NCI-H1092 (cell line): ENCODE results near the gene CYP2F1.
"Not testable (repeated sequence)": the region's sequence is repeated elsewhere in the genome, so short reads cannot be mapped to it uniquely, and the experiment has no call there.

Experiments
- DNase-seq: peaks from one replicate; lab custom pipeline; 2025; lab: John Stamatoyannopoulos, UW

Gene CYP2F1, protein sequence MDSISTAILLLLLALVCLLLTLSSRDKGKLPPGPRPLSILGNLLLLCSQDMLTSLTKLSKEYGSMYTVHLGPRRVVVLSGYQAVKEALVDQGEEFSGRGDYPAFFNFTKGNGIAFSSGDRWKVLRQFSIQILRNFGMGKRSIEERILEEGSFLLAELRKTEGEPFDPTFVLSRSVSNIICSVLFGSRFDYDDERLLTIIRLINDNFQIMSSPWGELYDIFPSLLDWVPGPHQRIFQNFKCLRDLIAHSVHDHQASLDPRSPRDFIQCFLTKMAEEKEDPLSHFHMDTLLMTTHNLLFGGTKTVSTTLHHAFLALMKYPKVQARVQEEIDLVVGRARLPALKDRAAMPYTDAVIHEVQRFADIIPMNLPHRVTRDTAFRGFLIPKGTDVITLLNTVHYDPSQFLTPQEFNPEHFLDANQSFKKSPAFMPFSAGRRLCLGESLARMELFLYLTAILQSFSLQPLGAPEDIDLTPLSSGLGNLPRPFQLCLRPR

DNA sequence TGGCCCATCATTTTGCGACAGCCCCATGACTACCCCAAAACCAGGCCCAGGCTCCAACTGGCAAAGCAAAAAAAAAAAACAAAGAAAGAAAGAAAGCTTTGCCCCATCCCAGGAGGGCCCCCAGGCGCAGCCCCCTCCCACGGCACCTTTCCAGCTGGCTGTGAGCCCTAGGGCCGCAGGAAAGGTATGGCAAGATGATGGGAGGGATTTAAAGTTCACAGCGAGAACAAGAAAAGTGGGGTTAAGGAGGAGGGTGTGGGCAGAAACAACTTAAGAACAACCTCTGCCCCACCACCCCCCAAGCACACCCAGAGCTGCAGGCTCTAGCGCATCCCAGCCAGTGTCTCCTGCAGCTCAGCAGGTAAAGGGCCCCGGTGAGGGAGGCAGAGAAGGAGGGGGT, at the start of gene CYP2F1:
CYP2F1 (plus strand) TSS at position 301 of the 400 bp plus-strand sequence. CDS start 1,757 bp downstream, outside the sequence.
- no peak for DNase-seq

DNA sequence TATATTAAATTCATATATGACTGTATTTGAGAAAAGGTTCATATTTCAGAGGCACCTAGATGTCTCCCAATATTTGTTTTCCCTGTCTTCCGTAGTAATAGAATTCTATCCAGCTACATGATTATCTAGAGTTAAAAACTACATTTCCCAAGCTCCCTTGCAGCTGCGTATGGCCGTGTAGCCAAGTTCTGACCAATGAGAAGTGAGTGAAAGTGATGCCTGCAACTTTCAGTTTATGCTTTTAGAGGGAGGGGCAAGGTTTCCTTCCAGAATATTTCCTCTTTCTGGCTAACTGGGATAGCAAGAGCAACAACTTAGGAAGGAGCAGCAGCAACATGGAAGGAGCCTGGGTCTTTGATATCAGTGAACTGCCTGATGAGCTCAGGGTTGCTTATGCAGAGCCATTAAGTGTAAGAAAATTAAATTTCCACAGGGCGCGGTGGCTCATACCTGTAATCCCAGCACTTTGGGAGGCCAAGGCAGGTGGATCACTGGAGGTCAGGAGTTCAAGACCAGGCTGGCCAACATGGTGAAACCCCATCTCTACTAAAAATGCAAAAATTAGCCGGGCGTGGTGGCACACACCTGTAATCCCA, 49.2 kb upstream of the CYP2F1 start:
- DNase-seq, result no peak

- DNase-seq, result no peak
Measured at GRCh38 chr19:41076286-41076685, 37.9 kb upstream of the CYP2F1 start.

GRCh38 chr19:41083516-41083915, 30.7 kb upstream of the CYP2F1 start:
- DNase-seq, result no peak

GRCh38 chr19:41085748-41086415, 28.4 kb upstream of the CYP2F1 start:
- no peak for DNase-seq

DNA sequence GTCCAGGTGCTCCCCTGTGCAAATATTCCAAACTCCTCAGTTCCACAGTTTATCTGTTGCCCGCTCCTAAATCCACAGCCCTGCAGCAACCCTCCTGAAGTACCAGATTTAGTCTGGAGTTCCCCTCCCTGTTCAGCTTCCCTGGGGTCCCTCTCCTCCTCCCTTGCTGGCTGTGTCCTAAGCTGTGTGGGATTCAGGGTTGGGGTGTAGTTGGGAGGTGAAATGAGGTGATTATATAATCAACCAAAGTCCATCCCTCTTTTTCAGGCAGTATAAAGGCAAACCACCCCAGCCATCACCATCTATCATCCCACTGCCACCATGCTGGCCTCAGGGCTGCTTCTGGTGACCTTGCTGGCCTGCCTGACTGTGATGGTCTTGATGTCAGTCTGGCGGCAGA, 26.1 kb upstream of the CYP2F1 start, which contains the start of gene CYP2A13:
CYP2A13 (plus strand) TSS at position 301 of the 400 bp plus-strand sequence; CDS start at position 322, 21 bp downstream.
- DNase-seq, result no peak

GRCh38 chr19:41089959-41090358, 24.3 kb upstream of the CYP2F1 start:
- DNase-seq, result no peak

DNA sequence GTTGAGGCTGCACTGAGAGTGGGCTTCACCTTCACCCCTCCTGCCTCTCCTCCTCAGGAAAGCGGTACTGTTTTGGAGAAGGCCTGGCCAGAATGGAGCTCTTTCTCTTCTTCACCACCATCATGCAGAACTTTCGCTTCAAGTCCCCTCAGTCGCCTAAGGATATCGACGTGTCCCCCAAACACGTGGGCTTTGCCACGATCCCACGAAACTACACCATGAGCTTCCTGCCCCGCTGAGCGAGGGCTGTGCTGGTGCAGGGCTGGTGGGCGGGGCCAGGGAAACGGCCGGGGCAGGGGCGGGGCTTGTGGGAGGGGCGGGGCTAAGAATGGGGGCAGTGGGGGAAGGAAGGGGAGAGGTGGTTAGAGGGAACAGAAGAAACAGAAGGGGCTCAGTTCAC, 18.5 kb upstream of the CYP2F1 start:
- DNase-seq, result no peak

DNA sequence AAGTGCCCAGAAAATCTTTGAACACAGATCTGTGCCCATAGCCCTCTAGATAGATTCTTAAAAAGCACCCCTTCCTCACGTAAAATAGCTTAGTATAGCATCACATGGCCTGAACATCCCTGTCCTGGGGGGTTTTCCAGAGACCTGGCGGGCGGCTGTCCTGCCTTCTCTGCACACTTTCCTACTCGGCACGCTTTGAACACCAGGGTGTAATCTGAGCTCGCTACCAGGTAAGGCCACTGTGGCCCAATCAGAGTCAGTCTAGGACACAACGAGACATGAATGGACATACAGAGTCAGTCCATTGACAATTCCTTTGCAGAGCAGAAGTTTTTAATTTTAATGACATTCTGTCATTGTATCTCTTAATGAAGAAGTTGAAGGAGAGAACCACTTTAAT, 17.9 kb upstream of the CYP2F1 start:
- DNase-seq, result no peak

DNA sequence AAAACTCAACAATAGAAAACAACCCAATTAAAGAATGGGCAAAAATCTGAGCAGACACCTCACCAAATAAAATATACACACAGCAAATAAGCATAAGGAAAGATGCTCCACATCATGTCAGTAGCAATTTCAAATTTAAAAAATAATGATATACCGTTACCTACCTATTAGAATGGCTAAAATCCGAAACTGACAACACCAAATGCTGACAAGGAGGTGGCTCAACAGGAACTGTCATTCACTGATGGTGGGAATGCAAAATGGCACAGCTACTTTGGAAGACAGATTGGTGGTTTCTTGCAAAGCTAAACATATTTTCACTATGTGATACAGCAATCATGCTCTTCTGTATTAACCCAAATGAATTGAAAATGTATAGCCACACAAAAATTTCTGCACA, 16.9 kb upstream of the CYP2F1 start:
- no peak for DNase-seq

DNA sequence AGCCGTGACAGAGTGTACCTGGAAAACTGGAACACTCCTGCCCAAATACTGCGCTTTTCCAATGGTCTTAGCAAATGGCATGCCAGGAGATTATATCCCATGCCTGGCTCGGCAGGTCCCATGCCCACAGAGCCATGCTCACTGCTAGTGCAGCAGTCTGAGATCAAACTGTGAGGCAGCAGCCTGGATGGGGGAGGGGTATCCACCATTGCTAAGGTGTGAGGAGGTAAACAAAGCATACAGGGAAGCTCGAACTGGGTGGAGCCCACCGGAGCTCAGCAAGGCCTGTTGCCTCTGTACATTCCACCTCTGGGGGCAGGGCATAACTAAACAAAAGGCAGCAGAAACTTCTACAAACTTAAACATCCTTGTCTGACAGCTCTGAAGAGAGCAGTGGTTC, 15.5 kb upstream of the CYP2F1 start:
- DNase-seq, result no peak

DNA sequence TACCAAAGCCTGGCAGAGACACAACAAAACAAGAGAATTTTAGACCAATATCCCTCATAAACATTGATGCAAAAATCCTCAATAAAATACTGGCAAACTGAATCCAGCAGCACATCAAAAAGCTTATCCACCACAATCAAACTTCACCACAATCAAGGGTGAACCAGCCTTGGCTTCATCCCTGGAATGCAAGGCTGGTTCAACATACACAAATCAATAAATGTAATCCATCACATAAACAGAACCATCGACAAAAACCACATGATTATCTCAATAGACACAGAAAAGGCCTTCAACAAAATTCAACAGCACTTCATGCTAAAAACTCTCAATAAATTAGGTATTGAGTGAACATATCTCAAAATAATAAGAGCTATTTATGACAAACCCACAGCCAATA, 12.0 kb upstream of the CYP2F1 start:
- DNase-seq, result not testable (repeated sequence)

GRCh38 chr19:41106177-41106576, 8.1 kb upstream of the CYP2F1 start:
- no peak for DNase-seq

- no peak for DNase-seq
Measured at GRCh38 chr19:41111296-41111695, 2.9 kb upstream of the CYP2F1 start.

DNA sequence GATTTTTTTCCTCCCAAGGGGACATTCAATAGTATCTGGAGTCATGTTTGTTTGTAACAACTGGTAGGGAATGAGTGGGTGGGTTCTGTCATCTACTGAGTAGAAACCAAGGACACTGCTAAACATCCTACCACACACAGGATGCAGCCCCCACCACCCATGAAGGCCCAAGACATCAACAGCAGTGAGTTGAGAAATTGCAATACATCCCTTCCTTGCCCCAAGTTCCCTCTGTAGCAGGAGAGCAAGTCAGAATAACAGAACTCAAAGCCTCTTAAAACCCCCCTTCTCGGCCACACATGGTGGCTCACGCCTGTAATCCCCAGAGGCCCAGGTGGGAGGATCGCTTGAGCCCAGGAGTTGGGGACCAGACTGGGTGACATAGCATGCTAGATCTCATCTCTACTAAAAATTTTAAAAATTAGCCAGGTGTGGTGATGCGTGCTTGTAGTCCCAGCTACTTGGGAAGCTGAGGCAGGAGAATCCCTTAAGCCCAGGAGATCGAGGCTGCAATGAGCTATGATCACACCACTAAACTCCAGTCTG, 2.4 kb upstream of the CYP2F1 start:
- no peak for DNase-seq

DNA sequence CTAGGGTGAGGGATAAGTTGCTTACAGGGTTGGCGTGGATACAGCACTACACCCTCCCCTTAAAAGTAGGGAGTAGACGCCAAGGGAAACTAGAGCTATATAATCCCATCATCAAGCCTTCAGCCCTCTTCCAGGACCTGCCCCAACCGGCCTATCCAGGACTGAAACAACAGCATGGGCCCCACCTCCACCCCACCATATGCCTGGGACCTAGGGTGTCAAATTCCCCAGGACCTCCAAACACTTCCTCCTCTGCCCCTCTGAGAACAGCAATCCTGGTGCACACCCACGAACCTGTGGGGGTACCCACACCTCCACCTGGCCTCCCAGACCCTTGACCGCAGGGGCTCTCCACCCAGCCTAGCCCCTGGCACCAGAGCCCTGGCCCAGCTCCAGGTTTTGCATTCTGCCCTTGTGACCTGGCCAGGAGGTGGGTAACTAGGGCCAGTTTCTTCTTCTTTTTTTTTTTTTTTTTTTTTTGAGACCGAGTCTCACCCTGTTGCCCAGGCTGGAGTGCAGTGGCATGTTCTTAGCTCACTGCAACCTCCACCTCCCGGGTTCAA, 1.4 kb upstream of the CYP2F1 start:
- no peak for DNase-seq

- no peak for DNase-seq
Measured at GRCh38 chr19:41116261-41116660, 2.0 kb downstream of the CYP2F1 start.

DNA sequence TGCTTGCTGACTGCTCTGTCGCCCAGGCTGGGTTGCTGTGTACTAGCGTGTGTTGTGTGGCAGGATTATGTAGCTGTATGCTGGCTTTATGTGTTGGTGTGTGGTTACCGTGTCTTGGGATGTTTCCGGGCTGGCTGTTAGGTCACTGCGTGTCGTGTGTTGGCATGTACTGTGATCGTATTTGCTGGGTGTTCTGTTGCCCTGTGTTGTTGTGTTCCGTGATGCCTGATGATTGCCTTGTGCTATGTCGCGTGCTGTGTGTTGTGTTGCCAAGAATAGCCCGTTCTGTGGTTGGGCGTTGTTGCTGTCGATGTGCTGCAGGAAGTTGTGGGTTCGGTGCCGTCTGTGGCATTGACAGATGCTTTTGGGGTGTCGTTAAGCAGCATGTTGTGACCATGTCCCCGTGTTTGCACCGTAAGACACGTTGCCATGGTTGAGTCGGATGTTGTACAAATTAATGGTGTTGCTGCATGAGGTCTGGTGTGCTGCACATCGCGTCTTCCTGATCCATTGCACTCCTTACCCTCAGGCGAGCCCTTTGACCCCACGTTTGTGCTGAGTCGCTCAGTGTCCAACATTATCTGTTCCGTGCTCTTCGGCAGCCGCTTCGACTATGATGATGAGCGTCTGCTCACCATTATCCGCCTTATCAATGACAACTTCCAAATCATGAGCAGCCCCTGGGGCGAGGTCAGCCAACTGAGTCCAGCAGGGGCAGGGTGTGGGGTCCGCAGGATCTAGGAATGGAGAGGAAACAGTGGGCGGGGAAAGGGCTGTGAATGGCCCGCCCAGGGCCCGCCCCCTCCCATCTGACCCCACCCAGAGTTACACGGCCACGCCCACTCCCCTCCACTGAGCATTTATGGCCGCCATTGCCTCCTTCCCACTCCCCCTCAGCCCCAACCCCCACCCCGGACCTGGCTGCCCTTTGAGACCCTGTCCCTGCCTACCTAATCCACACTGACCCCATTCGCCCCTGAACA, 7.0 kb downstream of the CYP2F1 start:
- not testable (repeated sequence) for DNase-seq

DNA sequence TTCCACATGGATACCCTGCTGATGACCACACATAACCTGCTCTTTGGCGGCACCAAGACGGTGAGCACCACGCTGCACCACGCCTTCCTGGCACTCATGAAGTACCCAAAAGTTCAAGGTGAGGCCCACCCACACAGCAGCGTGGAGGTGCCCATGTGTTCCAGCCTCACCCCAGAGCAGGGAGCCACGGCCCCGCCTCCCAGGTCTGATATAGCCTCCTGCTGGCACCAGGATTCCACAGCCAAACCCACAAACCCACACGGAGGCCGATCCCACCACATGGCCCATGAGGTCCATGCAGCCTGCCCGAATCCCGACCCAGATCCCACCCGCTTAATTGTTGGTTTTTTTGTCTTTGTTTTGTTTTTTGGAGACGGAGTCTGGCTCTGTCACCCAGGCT, 8.6 kb downstream of the CYP2F1 start:
- DNase-seq, result not testable (repeated sequence)

- DNase-seq, result no peak
Measured at GRCh38 chr19:41123716-41124294, 9.6 kb downstream of the CYP2F1 start.
